ENCODE measurements around the gene MACF1.

Gene MACF1

DNA sequence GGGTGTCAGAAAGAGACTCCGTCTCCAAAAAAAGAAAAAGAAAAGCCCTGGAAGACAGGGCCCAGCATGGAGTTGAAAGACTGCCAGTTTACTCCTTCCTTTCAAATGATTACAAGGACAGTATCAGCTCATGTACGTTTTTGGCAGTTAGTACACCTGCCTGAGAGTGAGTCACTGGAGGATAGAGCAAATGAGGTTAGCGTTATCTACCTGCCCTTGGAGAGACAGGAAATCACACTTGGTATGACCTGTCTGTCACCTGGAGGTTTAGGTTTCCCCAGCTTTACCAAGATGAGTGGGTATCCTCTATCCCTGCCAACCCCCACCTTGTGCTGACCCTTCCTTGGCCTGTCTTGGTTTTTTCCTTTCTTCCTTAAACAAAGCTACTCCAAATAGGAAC, 190.1 kb downstream of the MACF1 start:
- Histone ChIP-seq H3K23ac (ENCODE audit: low read length in 2 of 2) (no peak overlapping the region), H3K4ac (ENCODE audit: low read depth in 1 of 2, low read length in 2 of 2) (no peak overlapping the region), H3K4me2 (ENCODE audit: low read length, poor library complexity, severe bottlenecking) (no peak overlapping the region), H3K27ac (ENCODE audit: low read length, poor library complexity, severe bottlenecking) (peak overlapping the region; percentile 86), H2AFZ (ENCODE audit: low read depth, low read length) (no peak overlapping the region), H3K9ac (ENCODE audit: low read length) (peak overlapping the region; percentile 16), H3K14ac (ENCODE audit: low read length in 2 of 2) (no peak overlapping the region), H3K4me1 (ENCODE audit: control insufficient read depth, insufficient read depth, low read depth, low read length) (peaks cover 20% of the 10 kb centered on the region), H2BK12ac (ENCODE audit: low read length in 2 of 2) (peak overlapping the region in 1 of 2 experiments; percentile 57), H4K8ac (ENCODE audit: low read length) (no peak overlapping the region), H2BK120ac (ENCODE audit: low read depth, low read length) (no peak overlapping the region), H4K91ac (ENCODE audit: low read length) (no peak overlapping the region), H3K18ac (ENCODE audit: low read depth in 1 of 2, low read length in 2 of 2) (no peak overlapping the region), H3K27me3 (ENCODE audit: control insufficient read depth in 1 of 2, insufficient read depth in 1 of 2, low read length in 2 of 2) (no peaks in the 10 kb centered on the region), H3K79me1 (replicated peaks; ENCODE audit: low read length, poor library complexity, severe bottlenecking) (no peaks in the 10 kb centered on the region), H2BK5ac (ENCODE audit: low read depth, low read length, poor library complexity, severe bottlenecking) (peak overlapping the region; percentile 39), H3K36me3 (ENCODE audit: control insufficient read depth in 1 of 2, insufficient read depth in 2 of 2, low read depth in 1 of 2, low read length in 2 of 2) (peaks cover 7 to 8% of the 10 kb centered on the region in 2 experiments), H2AK5ac (ENCODE audit: low read length, severe bottlenecking) (peak overlapping the region; percentile 42), H2BK15ac (ENCODE audit: low read depth, poor library complexity, severe bottlenecking) (no peak overlapping the region), H3K9me3 (ENCODE audit: control insufficient read depth, low read length) (no peaks in the 10 kb centered on the region), H3K4me3 (ENCODE audit: insufficient read depth in 1 of 2, low read depth in 1 of 2, low read length in 2 of 2) (no peak overlapping the region)
- no peak for DNase-seq
- 33% methylated on average over 2 of the region's 3 CpGs for WGBS

DNA sequence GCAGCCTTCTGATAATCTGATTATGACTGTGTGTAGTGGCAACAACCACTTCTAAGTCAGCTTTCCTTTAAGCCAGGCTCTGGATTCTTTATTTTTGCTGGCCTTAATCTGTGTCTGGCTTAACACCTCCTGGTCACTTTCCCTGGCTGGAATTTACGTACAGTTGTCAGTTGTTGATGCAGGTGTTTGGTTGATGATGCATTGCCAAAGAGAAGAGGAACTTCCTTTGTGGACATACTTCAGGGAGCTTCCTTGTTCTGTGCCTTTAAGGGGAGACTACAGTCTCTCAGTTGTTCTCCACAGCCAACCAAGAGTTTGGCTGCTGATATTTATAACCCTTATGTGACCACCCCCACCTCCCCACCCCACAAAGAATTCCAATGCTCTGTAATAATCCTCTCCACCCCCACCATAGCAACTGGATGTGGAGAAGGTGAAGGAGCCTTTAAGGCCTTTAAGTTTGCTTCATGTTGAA, 190.9 kb downstream of the MACF1 start:
- H3K27me3 ChIP-seq (ENCODE audit: control insufficient read depth in 1 of 2, insufficient read depth in 1 of 2, low read length in 2 of 2) = no peaks in the 10 kb centered on the region
- DNase-seq = peak; percentile 79
- H3K18ac ChIP-seq (ENCODE audit: low read depth in 1 of 2, low read length in 2 of 2) = no peak overlapping the region
- peak overlapping the region; percentile 77 for H4K8ac ChIP-seq (ENCODE audit: low read length)
- H2BK5ac ChIP-seq (ENCODE audit: low read depth, low read length, poor library complexity, severe bottlenecking) = no peak overlapping the region
- no peak overlapping the region for H4K91ac ChIP-seq (ENCODE audit: low read length)
- H2BK120ac ChIP-seq (ENCODE audit: low read depth, low read length) = no peak overlapping the region
- H3K4me1 ChIP-seq (ENCODE audit: control insufficient read depth, insufficient read depth, low read depth, low read length) = peaks cover 20% of the 10 kb centered on the region
- peak overlapping the region; percentile 86 for H3K27ac ChIP-seq (ENCODE audit: low read length, poor library complexity, severe bottlenecking)
- peaks cover under 1 to 4% of the 10 kb centered on the region in 2 experiments for H3K36me3 ChIP-seq (ENCODE audit: control insufficient read depth in 1 of 2, insufficient read depth in 2 of 2, low read depth in 1 of 2, low read length in 2 of 2)
- H3K9ac ChIP-seq (ENCODE audit: low read length) = peak overlapping the region; percentile 28
- H3K4ac ChIP-seq (ENCODE audit: low read depth in 1 of 2, low read length in 2 of 2) = no peak overlapping the region
- H2AFZ ChIP-seq (ENCODE audit: low read depth, low read length) = no peak overlapping the region
- no peak overlapping the region for H2AK5ac ChIP-seq (ENCODE audit: low read length, severe bottlenecking)
- no peaks in the 10 kb centered on the region for H3K79me1 ChIP-seq (replicated peaks; ENCODE audit: low read length, poor library complexity, severe bottlenecking)
- H3K14ac ChIP-seq (ENCODE audit: low read length in 2 of 2) = no peak overlapping the region
- no peaks in the 10 kb centered on the region for H3K9me3 ChIP-seq (ENCODE audit: control insufficient read depth, low read length)
- H2BK15ac ChIP-seq (ENCODE audit: low read depth, poor library complexity, severe bottlenecking) = no peak overlapping the region
- WGBS = 0% methylated on average over 1 of the region's 1 CpG
- H3K4me2 ChIP-seq (ENCODE audit: low read length, poor library complexity, severe bottlenecking) = peak overlapping the region; percentile 47
- peak overlapping the region in 1 of 2 experiments; percentile 38 for H3K4me3 ChIP-seq (ENCODE audit: insufficient read depth in 1 of 2, low read depth in 1 of 2, low read length in 2 of 2)
- H3K23ac ChIP-seq (ENCODE audit: low read length in 2 of 2) = no peak overlapping the region
- no peak overlapping the region for H2BK12ac ChIP-seq (ENCODE audit: low read length in 2 of 2)

DNA sequence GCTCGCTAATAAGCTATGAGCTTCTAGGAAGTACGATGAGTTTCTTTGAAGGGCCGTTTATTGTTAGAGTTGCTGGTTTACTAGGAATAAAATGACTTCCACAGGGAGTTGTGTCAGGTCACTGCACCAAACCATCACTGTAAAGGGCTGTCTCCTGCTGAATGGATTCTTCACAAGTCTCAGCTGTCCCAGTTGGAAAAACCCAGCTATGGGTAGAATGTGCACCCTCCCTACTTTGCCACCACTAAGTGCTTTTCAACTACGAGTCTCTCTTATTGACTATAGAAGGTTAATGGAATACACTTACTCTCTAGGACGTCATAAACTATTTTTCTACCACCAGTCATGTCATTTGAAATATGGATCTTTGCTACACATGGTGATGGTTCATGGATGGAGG, 192.2 kb downstream of the MACF1 start:
- H3K27ac ChIP-seq (ENCODE audit: low read length, poor library complexity, severe bottlenecking) = peak overlapping the region; percentile 97
- H3K4me3 ChIP-seq (ENCODE audit: insufficient read depth in 1 of 2, low read depth in 1 of 2, low read length in 2 of 2) = no peak overlapping the region
- no peak overlapping the region for H2BK15ac ChIP-seq (ENCODE audit: low read depth, poor library complexity, severe bottlenecking)
- 93% methylated on average over 3 of the region's 5 CpGs for WGBS
- no peak overlapping the region for H3K4ac ChIP-seq (ENCODE audit: low read depth in 1 of 2, low read length in 2 of 2)
- H3K79me1 ChIP-seq (replicated peaks; ENCODE audit: low read length, poor library complexity, severe bottlenecking) = no peaks in the 10 kb centered on the region
- H2BK12ac ChIP-seq (ENCODE audit: low read length in 2 of 2) = peak overlapping the region in 1 of 2 experiments; percentile 29
- H4K91ac ChIP-seq (ENCODE audit: low read length) = no peak overlapping the region
- H2AK5ac ChIP-seq (ENCODE audit: low read length, severe bottlenecking) = peak overlapping the region; percentile 73
- no peak overlapping the region for H3K9ac ChIP-seq (ENCODE audit: low read length)
- H3K4me2 ChIP-seq (ENCODE audit: low read length, poor library complexity, severe bottlenecking) = no peak overlapping the region
- no peak overlapping the region for H3K14ac ChIP-seq (ENCODE audit: low read length in 2 of 2)
- peak overlapping the region in 1 of 2 experiments; percentile 73 for H3K18ac ChIP-seq (ENCODE audit: low read depth in 1 of 2, low read length in 2 of 2)
- H2BK120ac ChIP-seq (ENCODE audit: low read depth, low read length) = no peak overlapping the region
- H2BK5ac ChIP-seq (ENCODE audit: low read depth, low read length, poor library complexity, severe bottlenecking) = peak overlapping the region; percentile 66
- peaks cover 0 to 4% of the 10 kb centered on the region in 2 experiments for H3K36me3 ChIP-seq (ENCODE audit: control insufficient read depth in 1 of 2, insufficient read depth in 2 of 2, low read depth in 1 of 2, low read length in 2 of 2)
- H3K27me3 ChIP-seq (ENCODE audit: control insufficient read depth in 1 of 2, insufficient read depth in 1 of 2, low read length in 2 of 2) = no peaks in the 10 kb centered on the region
- peaks cover 21% of the 10 kb centered on the region for H3K4me1 ChIP-seq (ENCODE audit: control insufficient read depth, insufficient read depth, low read depth, low read length)
- H3K9me3 ChIP-seq (ENCODE audit: control insufficient read depth, low read length) = no peaks in the 10 kb centered on the region
- peak; percentile 42 for DNase-seq
- no peak overlapping the region for H2AFZ ChIP-seq (ENCODE audit: low read depth, low read length)
- H4K8ac ChIP-seq (ENCODE audit: low read length) = no peak overlapping the region
- no peak overlapping the region for H3K23ac ChIP-seq (ENCODE audit: low read length in 2 of 2)

DNA sequence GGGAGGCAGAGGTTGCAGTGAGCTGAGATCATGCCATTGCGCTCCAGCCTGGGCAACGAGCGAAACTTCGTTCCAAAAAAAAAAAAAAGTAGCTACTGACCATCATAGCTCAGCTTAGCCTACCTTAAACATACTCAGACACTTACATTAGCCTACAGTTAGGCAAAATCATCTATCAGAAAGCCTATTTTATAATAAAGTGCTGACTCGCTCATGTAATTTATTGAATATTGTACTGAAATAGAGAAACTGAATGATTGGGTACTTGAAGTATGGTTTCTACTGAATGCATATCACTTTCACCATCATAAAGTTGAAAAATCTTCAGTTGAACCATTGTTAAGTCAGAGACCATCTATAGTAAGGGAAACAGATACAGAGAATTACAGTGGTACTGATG, 193.0 kb downstream of the MACF1 start:
- H3K18ac ChIP-seq (ENCODE audit: low read depth in 1 of 2, low read length in 2 of 2) = no peak overlapping the region
- DNase-seq = no peak
- no CpG with 5 or more reads among the region's 5 CpGs for WGBS

More for the DNA sequence above, 193.0 kb downstream of the MACF1 start:
- Histone ChIP-seq H3K4me2 (ENCODE audit: low read length, poor library complexity, severe bottlenecking) (no peak overlapping the region), H3K4me1 (ENCODE audit: control insufficient read depth, insufficient read depth, low read depth, low read length) (peaks cover 21% of the 10 kb centered on the region), H2BK12ac (ENCODE audit: low read length in 2 of 2) (no peak overlapping the region), H2AK5ac (ENCODE audit: low read length, severe bottlenecking) (no peak overlapping the region), H3K23ac (ENCODE audit: low read length in 2 of 2) (no peak overlapping the region), H3K9ac (ENCODE audit: low read length) (peak overlapping the region; percentile 77), H3K79me1 (replicated peaks; ENCODE audit: low read length, poor library complexity, severe bottlenecking) (no peaks in the 10 kb centered on the region), H3K4ac (ENCODE audit: low read depth in 1 of 2, low read length in 2 of 2) (no peak overlapping the region), H3K14ac (ENCODE audit: low read length in 2 of 2) (no peak overlapping the region), H4K8ac (ENCODE audit: low read length) (no peak overlapping the region), H3K9me3 (ENCODE audit: control insufficient read depth, low read length) (no peaks in the 10 kb centered on the region), H2BK15ac (ENCODE audit: low read depth, poor library complexity, severe bottlenecking) (no peak overlapping the region), H3K27me3 (ENCODE audit: control insufficient read depth in 1 of 2, insufficient read depth in 1 of 2, low read length in 2 of 2) (no peaks in the 10 kb centered on the region), H3K36me3 (ENCODE audit: control insufficient read depth in 1 of 2, insufficient read depth in 2 of 2, low read depth in 1 of 2, low read length in 2 of 2) (peaks cover 0 to 4% of the 10 kb centered on the region in 2 experiments), H3K4me3 (ENCODE audit: insufficient read depth in 1 of 2, low read depth in 1 of 2, low read length in 2 of 2) (no peak overlapping the region), H4K91ac (ENCODE audit: low read length) (no peak overlapping the region), H2BK120ac (ENCODE audit: low read depth, low read length) (no peak overlapping the region), H2AFZ (ENCODE audit: low read depth, low read length) (no peak overlapping the region), H3K27ac (ENCODE audit: low read length, poor library complexity, severe bottlenecking) (peak overlapping the region; percentile 97), H2BK5ac (ENCODE audit: low read depth, low read length, poor library complexity, severe bottlenecking) (no peak overlapping the region)

Data from mesenchymal stem cell (in vitro differentiated cells and primary cell).